ENCODE measurements around the gene FAM169A.
"Not testable (repeated sequence)": the region's sequence is repeated elsewhere in the genome, so short reads cannot be mapped to it uniquely, and the experiment has no call there.

The FAM169A gene

DNA sequence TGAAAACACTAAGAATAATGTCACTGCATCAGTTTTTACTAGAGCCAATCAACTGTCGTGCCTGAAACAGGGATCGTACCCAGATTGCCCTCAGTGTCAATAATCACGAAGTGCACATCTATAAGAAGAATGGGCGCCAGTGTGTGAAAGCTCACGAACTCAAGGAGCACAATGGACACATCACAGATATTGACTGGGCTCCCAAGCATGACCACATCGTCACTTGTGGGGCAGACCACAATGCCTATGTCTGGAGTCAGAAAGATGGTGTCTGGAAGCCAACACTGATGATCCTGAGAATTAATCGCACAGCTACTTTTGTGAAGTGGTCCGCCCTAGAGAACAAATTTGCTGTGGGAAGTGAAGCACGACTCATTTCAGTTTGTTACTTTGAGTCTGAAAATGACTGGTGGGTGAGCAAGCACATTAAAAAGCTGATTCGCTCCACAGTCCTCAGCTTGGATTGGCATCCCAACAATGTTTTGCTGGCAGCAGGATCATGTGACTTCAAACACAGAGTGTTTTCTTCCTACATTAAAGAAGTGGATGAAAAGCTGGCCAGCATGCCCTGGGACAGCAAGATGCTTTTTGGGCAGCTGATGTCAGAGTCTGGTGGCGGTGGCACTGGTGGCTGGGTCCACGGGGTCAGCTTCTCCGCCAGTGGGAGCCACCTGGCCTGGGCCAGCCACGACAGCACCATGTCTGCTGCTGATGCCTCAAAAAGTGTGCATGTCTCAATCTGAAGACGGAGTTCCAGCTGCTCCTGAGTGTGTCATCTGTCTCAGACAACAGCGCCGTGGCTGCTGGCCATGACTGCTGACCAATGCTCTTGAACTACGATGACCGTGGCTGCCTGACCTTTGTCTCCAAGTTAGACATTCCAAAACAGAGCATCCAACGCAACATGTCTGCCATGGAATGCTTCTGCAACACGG is 66.9 kb downstream of the FAM169A start:
- DNase-seq = no peak

DNA sequence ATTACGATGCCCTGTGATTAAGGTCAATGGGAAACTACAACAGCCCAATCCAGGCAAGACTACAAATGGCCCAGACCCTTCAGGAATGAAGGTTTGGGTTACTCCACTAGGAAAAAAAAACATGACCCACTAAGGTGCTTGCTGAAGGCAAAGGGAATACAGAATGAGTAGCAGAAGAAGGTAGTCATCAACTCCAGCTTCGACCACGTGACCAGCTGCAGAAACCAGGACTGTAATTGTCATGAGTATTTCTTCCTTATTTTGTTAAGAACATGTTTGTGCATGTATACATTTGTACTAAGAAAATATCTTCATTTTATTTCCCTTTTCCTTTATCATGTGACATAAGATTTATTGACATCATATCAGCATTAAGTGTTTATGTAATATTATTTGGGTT is 74.5 kb downstream of the FAM169A start:
- not testable (repeated sequence) for DNase-seq

DNA sequence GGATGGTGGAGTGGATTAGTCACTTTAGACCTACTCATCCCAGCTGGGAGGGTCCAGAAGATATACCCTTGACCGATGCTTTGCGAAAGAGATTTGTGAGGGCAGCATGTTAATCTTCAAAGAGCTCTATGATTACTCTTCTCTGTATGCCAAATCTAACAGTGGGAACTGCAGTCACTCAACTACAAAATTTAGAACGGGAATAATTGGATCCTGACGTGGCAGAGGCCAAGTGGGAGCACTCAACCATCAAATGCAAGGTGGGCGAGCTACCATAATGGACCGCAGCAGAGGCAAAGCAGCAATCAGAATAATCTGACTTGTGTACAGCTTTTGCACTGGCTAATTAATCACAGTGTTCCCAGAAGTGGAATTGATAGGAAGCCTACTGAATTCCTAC is 78.8 kb downstream of the FAM169A start:
- DNase-seq = no peak

GRCh38 chr5:74786851-74787250 is 79.3 kb downstream of the FAM169A start:
- DNase-seq = no peak

DNA sequence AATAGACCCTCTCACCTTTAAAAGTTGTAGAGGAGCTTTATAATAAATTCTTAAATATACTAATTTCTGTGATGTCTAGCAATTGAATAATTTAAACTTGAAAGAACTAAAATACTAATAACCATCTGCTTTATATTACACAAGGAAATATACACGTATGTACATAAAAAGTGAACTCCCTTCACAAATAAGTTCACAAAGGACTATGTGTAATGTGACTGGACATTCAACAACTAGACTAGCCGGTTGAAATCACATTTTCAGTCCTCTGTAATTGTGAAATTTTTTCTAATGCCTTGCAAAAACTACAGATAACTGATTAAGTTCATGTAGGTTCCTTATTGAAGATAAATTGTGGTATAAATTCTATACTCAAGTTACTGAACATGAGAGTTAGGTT is 87.6 kb downstream of the FAM169A start:
- DNase-seq = no peak

- no peak for DNase-seq
Observed at GRCh38 chr5:74772359-74772758, 93.8 kb downstream of the FAM169A start.

DNA sequence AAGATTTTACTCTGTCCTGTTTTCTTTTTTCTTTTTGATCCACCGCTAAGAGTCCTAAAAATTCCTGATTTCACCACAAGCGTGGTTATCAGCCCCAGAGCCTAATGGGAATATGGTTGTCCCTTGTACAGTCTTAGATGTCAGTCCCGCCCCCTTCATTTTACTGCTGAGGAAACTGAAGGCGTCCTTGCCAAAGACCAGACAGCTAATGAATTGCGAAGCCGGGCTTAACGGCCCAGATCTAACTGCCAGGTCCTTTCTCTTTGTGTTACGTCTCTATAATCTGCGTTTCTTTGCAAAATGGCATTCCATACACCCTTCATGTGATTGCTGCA is 98.6 kb downstream of the FAM169A start:
- peak in 1 of 2 experiments; percentile 17 for DNase-seq

- peak; percentile 85 to 87 for DNase-seq
Observed at GRCh38 chr5:74766849-74767578, 99.2 kb downstream of the FAM169A start, which contains the start of the genes GFM2 and NSA2. GFM2 (minus strand) TSS chr5:74767117; CDS start chr5:74763742, 3,375 bp downstream. NSA2 (plus strand) TSS chr5:74767249; CDS start chr5:74767361, 112 bp downstream.

DNA sequence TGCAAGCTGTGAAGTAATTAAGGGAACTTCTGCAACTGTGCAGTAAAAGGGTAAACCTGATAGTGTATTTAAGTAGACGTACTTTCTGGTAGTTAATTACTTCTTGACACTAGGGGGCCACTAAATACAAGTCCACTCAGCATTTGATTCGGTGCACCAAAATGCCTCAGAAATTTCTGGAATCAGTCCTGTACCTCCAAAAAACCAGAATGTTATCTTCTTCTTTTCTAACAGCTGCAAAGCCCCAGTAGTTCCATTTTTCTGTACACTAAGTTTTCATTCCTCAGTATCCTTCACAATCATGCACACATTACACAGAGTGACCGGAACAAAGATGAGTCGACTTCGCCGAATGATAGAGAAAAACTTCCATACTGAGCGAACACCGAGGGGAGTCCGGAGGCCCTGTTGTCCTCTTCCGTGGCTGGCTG is 99.8 kb downstream of the FAM169A start:
- peak; percentile 6 to 24 for DNase-seq

DNA sequence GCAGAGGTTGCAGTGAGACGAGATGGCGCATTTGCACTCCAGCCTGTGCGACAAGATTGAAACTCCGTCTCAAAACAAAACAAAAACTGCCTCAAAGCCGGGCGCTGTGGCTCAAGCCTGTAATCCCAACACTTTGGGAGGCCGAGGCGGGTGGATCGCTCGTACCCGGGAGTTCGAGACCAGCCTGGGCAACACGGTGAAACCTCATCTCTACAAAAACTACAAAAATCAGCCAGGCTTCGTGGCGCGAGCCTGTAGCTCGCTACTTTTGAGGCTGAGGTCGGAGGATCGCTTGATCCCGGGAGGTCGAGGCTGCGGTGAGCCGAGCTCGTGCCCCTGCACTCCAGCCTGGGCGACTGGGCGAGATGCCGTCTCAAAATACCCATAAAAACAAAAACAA is 100.3 kb downstream of the FAM169A start:
- DNase-seq = no peak

DNA sequence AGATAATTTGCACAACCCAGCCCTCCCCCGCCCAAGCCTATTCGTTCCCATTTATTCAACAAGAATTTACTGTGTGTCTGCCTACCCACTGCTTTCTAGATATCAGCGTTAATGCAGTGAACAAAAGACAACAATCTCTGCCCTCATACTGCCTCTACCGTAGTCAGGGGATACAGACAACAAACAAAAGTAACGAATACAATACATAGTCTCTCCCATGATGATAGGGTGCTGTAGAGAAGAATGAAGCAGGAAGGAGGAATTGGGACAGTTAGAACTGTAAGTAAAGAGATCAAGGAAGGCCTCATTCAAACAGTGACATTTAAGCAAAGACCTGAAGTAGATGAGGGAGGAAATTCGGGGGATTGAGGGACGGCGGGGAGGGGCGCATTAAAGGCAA is 101.0 kb downstream of the FAM169A start:
- DNase-seq = no peak

DNA sequence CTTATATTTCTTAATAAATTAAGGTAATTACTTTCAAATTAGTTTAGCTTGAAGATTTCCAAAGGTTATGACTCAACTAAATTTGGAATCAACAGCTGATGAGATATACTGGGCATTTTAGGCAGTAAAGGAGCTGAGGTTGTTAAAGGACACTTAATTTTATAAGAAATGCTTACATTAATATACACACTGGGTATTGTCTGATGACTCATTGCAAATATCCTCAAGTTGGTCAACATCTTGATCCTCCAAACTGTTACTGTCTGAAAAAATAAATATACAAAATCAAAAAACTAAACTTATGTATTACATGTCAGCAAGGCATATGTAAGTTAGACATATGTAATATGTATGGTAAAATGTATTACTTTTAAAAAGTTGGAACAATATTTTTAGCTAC is 102.7 kb downstream of the FAM169A start:
- no peak for DNase-seq

DNA sequence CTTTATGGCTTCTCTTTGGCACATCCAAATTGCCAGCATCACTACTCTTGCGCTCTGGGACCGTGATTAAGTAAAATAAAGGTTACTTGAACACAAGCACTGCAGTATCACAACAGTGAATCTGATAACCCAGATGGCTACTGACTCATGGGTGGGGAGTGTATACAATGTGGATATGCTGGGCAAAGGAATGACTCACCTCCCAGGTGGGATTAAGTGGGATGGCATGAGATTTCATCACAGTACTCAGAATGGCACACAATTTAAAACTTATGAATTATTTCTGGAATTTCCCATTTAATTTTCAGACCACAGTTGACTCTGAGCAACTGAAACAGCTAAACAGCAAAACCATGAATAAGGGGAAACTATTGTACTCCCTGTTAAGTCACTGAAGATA is 103.6 kb downstream of the FAM169A start:
- no peak for DNase-seq

DNA sequence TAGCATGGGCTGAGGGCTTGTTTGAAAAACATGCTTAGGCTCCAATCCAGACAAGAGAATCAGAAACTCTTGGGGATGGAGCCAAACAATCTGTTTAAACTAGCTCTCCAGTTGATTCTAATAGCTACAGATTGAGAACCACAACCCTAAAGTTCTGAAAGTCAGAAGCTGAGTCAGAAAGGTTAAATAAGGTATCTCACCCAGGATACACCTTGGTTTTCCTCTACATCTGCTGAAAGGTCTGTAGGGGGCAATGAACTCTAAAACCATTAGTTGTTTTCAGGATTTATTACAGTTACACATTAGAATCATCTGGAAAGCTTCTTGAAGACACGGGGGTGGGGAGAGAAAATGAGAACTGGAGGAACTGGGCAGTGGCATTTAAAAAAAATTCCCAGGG is 104.9 kb downstream of the FAM169A start:
- no peak for DNase-seq

GRCh38 chr5:74748742-74749141 is 117.4 kb downstream of the FAM169A start:
- DNase-seq = not testable (repeated sequence)

DNA sequence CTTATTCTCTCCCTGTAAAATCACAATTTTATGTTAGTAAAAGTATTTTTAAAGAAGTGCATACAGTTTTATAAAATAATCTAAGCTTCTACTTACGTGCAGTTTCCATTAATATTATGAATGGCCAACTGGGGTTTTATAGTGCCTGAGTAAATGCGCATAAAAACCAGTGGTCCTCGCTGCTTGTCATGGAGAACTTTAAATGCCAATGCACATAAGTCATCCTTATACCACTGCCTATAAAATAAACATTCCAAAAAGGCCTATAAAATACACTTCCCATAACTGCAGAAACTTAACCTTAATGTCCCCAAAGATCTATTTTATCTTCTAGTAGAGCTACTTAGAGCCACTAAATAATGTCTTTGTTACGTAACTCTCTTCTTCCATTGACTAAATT is 127.8 kb downstream of the FAM169A start:
- no peak for DNase-seq

GRCh38 chr5:74736759-74737158 is 129.4 kb downstream of the FAM169A start:
- no peak for DNase-seq

All from SHP77 (cell line).